ENCODE results near the gene MVK.

MVK gene

DNA sequence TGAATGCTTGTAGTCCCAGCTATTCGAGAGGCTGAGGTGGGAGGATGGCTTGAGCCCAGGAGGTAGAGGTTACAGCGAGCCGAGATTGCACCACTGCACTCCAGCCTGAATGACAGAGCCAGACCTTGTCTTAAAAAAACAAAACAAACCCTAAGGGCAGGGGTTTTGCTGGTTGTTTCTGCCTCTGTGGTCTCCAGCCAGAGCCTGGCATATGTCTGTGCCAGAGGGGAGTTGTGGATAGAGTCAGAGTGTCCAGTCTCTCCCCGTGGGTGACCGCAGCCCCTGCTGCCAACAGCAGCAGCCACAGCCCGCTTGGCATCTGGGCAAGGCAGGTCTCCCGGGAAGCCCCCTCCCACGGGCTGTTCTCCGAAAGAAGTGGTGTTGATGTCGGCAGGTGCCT is 37.6 kb downstream of the MVK start:
- DNase-seq = no peak

DNA sequence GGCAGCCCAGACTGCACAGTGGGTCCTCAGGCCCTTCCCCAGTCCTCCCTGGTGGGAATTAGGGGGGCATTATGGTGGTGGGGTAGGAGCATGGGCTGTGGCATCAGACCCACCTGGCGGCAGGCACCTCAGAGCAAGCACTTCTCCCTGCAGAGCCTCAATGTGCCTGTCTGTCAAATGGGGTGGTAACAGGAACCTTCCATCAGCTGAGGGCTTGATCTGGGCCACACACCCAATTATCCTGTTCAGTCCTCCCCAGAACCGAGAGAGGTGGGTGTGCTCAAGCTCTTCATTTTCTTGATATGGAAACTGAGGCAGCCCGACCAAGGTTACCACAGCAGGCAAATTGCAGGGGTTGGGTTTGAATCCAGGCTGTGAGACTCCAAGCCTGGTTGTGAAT is 38.4 kb downstream of the MVK start:
- DNase-seq = no peak

DNA sequence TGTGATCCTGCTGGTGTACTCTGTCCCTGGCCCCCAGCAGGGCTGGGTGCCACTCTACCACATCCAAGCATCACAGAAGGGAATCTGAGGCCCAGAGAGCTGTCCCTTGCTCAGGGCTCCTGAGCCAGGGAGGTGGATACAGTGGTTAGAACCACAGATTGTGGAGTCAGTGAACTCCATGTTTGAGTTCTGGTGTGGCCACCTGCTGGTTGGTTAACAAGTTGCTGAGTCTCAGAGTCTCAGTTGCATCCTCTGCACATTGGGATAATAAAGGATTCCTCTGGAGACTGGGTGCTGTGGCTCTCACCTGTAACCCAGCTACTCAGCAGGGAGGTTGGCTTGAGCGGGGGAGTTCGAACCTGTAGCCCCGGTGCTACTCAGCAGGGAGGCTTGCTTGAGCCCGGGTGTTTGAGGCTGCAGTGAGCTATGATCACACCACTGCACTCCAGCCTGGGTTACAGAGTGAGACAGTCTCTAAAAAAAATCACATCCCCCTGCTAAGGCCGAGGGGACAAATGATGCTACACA is 39.4 kb downstream of the MVK start:
- no peak for DNase-seq

DNA sequence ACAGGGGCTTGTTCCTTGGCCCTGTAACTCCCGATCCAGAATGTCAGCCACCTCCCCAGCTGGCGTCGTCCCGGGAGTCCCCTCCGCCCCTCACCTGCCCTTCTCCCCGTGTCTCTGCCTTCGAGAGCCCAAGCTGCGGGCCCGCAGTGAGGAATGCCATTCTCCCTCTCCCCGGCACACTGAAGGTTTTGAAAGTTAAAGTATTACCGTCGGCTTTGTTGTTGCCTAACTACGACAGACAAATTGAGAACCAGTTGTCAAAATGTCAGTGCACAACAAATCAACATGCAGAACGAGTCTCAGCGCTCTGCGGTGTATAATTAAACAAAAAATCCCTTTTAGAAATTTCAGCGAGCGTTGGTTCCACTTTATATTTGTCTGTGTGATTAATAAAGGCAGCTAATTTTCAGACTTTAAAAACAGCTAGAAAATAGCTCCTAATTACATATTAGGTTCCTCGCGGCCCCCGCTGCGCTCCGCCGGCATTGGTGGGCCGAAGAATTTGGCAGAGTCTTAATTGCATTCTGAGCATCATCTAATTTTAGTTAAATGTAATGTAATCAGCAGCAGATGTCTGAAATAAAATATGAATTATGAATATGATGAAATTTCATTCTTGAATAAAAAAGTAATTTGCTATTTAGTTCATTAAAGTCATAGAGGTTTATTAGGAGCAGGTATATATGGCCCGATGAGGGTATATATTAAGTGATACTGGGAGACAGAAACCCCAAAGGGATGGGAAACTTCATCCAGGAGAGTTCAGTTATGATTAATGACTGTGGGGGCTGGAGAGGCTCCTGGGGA is 40.3 kb downstream of the MVK start:
- DNase-seq = no peak

DNA sequence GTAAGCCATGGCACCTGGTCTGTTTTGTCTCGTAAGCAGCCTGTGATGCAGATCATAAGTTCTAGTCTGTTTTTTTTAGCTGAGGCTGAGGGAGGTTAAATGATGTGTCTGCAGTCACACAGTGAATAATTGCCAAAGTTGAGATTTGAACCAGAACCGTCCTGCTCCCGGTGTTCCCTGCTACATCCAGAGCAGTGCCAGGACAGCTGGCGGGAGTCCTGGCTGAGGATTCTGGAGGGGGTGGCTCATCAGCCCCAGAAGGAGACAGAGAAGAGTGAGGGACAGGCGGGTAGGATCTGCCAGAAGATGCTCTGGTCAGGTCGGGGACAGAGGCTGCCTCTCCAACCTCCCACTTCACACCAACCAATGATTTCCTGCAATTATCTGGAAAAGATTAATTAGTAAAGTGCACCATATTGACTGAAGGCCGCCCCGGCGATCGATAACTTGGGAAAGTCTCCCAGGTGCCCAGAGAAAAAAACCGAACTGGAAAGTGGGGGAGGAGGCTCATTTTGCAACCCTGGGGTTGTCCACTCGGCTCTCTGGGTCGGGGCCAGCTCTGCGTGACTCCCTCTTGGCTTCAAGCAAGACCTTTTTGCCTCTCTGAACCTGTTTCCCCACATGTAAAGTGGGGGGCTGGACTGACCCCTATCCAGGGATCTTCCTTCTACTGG is 42.1 kb downstream of the MVK start:
- no peak for DNase-seq

DNA sequence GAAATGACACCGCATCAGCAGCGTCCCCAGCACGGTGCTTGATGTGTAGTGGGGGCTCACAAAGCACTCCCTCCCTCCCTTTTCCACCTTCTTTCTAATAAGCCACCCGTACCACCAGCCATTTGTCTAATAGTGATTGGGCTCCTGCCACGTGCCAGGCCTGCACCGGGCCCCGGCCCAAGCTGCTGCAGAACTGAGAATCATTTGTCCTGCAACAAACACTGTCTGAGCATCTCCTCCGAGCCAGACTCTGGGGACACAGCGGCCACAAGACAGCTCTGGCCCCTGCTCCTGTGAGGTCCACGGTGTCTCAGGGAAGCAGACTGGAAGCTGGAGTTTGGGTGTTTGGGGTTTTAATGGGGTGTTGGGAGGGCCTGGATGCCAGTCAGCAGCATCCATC is 43.9 kb downstream of the MVK start:
- no peak for DNase-seq

DNA sequence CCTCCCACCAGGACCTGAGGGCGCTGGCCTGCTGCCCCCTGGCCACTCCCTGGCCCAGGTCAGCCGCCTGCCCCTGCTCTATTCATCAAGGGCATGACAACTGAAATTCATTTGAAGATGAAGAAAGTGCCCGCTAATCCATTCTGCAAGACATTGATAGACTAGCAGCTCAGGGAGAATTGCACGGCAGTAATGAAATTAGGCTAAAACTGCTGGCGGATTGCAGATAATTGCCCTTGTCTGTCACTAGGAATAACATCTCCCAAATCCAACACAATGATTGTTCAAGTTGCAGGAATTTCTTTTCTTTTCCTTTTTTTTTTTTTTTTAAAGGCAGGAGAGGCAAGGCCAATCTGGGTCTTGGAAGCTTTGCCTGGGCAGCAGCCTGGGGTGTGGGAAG is 44.5 kb downstream of the MVK start:
- DNase-seq = no peak

DNA sequence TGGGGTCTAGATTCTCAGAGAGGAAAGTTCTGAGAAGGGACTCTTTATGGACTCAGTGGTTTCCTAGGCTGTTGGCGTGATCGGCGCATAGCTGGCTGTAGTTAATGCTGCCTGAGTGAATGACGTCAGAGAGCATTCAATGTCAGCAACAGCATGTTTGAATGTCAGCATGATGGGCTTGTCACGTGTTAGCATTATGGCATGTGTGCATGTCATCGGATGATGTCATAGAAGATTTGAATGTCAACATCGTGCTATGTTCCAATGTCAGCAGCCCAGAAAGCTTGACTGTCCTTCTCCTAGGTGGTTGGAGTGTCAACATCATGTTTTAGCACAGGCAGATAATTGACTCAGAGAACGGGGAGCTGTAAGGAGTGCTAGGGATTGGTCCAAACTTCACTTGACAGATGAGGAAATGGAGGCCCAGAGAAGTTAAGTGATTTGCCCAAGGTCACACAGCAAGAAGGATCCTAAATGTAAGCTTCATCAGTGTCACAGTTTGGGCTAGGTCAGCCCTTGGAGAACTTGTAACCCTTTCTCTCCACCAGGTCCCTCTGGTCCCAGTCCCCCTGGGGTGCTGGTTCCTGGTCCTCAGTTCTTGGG is 45.5 kb downstream of the MVK start:
- DNase-seq = no peak

DNA sequence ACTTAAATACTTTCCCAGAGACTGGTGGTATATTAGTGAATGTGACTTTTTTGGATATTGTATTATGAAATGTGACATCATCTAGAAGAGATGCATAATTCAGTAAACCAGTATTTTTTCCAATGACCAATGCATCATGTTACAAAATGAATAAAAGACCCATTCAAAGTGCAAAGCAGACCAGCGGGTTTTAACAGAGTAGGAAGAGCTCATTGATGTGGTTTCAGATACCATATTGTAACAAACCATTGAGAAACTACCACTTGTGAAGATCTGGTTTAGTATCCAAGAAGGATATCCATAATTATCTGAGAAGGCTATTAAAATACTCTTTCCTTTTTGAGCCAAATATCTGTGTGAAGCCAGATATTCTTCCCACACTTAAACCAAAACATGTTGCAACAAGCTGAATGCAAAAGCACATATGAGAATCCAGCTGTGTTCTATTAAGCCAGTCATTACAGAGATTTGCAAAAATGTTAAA is 47.7 kb downstream of the MVK start:
- DNase-seq = no peak

DNA sequence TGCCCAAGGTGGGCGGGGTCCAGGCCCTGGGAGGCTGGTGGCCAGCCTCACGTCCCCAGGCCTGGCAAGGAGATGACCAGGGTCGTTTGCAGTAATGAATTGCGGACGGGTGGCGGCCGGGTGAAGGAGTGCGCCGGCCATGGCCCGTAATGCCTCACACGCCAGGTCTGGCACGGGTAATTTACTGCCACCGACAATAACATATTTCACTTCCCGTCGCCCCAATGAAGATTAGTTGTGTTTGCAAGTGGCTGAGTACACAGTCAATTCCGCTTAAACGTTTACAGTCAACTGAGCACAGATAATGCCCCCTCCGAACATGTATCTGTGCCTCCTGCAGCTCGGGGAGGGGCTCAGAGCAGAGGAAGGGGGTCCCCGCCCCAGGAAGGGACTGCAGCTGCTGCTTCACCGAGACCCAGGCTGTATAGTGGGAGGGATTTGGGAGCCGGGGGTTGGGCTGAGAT is 48.3 kb downstream of the MVK start:
- DNase-seq = no peak

DNA sequence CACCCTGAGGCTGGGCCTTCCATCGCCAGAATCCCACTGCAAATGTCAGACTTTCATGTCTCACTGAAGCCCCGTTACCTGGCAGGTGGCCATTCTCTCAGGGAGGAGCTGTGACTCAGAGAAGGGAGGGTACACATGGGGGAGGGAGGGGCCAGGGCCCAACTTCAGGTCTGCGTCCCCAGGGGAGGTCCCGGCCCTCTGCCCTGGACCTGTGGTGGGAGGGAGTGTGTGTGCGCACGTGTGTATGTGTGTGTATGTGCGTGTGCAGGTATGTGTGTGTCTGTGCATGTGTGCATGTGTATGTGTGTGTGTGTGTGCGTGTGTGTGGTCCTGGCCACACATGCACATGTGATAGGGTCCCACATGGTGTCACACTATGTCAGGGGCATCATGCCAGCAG is 50.9 kb downstream of the MVK start:
- DNase-seq = no peak

DNA sequence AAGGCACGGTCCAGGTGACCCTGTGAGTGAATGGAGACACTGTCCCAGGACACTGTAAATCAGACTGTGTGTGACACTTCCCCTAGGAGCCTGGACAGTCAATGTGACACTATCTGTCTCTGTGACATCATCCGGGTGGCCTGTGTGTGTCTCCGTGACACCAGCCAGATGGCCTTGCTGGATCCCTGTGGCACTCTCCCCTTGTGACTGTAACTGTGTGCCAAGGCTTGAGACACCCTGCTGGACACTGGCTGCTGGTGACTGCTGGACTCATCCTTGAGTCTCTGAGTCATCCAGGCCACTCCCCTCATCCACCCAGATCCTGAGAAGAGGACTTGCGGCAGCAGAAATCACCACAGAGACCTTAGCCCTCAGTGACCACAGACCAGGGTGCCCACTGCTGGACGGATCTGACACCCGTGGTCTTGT is 51.6 kb downstream of the MVK start:
- no peak for DNase-seq

DNA sequence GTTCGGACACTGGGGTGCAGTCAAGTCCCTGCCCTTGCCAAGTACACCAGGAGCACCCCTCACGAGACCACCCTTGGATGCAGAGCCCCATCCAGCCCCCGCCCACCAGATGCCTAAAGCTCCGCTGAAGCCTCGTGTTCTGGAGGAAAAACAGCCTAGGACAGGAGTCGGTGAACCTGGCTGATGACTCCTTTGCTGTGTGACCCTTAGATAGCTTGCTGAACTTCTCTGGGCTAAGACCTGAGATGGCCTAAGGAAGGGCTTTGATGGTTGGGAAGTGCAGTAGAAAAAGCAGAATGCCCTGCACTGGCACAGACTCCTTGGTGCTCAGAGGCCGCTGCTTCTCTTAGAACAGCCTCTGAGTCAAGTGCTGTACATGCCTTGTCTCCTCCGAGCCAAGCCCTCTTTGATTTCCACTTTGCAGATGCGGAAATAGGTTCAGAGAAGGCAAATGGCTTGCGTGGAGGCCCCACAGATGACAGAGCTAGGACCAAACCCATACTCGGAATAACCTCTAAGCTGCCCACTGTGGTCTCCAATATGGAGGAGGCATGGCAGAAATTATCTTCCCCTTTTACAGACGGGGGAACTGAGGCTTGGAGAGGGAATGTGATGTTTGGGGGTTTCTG is 52.3 kb downstream of the MVK start:
- DNase-seq = no peak

DNA sequence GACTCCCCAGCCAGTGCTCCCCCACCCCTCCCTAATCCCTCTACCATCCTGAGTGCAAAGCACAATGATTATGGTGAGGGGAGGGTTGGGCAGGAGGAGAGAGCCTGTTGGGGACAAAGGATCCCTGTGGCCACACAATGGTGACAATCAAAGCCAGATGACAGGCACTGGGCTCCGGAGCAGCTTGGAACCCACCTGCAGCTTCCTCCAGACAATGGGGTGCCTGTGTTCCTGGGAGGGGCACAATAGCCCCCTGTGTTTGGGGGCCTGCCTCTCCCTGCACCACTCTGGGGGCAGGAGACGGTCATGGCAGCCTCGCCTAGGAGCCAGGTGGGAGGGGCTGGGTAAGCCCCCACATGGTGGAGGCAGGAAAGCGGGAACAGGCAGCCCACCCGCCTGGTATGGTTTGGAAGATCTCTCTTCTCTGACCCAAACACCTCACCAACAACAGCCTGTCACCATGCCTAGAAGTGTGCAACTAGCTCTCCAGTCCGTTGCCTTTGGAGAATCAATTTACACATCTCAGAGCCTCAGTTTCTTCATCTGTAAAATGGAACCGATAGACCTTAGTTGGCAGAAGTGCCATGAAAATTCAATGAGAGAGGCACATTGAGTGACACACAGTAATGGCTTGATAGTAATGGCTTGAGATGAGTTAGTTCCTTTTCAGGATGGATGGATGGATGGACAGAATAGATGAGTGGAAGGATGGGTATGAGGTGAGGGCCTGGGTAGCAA is 53.0 kb downstream of the MVK start:
- no peak for DNase-seq

DNA sequence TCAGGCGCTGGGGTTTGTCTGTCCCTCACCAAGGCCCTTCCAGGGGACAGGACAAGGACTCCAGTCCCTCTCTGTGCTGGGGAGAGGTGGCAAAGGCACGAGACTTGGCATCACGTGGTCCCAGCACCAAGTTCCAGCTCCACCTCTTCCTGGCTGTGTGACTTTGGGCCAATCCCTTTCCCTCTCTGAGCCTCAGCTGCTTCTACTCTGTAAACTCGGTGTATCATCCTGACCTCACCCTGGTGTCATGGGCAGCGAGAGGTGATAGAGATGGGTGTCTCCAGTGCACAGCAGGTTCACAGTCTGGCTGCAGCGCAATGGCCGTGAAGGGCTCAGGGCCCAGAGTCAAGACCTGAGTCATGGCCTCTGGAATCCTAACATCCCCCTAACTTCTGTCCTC is 54.0 kb downstream of the MVK start:
- no peak for DNase-seq

DNA sequence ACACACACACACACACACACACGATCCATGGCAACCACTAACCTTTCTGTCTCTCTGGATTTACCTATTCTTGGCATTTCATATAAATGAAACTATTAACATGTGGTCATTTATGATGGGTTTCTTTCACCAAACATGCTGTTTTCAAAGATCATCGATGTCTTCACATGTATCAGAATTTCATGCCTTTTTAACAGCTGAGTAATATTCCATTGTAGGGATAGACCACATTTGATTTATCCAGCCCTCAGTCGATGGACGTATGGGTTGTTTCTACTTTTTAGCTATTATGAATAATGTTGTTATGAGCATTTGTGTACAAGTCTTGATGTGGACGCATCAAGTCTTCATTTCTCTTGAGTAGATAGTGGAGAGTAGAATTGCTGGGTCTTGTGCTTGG is 56.5 kb downstream of the MVK start:
- DNase-seq = no peak

DNA sequence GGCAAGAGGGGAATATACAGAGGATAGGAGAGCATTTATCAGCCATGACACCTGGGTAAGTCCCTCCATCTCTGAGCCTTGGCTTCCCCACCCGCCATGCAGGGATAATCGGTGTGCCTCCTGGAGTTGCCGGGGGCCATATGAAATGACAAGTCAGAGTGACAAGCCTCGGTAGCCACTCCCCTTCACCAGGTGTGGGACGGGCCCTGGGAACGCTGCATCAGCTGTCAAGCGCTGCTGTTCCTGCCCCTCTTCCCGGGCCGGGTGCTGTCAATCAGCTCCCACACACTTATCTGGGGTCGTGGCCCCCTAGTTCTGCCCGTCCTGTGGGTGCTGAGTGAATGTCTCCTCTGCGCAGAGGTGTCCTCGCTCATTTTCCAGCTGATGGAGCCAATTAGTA is 57.2 kb downstream of the MVK start:
- no peak for DNase-seq

DNA sequence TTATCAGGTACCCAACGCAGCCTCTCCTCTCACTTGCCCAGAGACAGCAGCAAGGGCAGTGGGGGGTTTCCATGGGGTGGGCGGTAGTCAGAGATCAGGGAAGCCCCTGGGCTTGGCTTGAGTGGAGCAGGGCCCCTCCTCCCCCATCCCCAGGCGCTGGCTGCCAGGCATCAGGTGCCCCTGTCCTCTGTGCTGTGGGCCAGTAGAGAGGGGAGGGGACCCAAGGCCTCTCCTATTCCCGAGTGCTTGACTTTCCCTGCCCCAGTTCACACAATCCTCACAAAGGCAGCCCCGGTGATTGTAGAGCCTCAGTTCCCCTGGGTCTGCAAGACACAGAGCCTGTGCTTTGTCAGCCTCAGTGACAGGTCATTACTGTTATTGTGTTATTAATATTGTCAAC is 57.7 kb downstream of the MVK start:
- DNase-seq = no peak

DNA sequence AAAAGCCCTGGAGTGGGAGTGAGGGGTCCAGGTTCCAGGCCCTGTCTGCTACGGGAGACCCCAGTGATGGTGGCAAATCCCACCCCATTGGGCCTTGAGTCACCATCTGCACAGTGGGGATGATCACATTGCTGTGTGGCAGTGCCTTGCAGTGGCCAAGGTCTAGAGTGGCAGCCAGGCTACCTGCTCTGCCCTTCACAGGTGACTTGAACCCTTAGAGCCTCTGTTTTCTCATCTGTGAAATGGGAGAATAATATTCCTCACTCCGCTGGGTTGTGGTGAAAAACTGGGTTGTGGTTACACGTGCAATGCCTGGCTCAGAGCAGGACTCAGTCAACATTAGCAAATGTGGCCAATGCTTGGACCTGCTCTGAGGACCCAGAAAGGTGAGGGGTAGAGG is 58.2 kb downstream of the MVK start:
- no peak for DNase-seq

DNA sequence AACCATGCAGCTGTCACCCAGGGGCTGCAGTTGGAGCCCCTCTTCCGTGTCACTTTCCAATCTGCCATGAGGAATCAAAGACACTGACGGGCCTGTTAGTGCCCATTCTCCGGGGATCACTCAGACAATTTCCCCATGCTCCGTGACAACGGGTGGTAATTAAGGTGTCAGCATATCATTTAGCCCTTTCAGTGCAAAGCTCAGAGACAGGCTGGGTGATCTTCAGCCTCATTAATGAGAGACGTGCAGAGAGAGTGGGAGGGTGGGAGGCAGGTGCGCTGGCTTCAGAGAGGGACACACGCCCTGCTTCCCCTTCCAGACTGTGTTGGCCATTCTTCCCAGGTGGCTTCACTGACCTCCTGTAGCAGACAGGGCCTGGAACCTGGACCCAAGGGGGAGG is 58.7 kb downstream of the MVK start:
- DNase-seq = no peak

DNA sequence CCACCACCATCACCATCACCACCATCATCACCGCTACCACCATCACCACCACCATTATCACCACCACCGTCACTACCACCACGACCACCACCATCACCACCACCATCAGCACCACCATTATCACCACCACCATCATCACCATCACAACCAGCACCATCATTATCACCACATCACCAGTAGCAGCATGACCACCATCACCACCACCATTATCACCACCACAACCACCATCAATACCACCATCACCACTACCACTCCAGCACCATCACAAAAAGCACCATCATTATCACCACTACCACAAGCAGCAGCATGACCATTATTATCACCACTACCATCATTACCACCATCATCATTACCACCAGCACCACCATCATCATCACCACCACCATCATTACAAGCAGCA is 62.1 kb downstream of the MVK start:
- no peak for DNase-seq

DNA sequence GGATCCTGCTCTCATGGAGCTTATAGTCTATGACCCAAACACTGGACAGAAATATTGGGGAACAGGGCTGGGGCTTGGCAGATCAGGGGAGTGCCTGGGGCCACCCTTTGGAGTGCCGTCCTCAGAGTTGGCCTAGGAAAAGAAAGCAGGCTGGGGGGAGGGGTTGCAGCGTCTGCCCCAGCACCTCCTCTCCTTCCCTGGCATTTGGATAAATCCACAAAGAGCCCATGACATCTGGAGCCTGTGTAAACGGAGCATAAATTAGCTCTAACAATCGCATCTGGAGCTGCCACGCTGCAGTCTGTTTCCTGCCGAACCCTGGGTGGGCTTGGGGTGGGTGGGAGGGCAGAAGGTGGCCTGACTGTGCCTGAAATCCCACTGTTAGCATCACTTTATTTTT is 63.8 kb downstream of the MVK start:
- peak; percentile 75 for DNase-seq

DNA sequence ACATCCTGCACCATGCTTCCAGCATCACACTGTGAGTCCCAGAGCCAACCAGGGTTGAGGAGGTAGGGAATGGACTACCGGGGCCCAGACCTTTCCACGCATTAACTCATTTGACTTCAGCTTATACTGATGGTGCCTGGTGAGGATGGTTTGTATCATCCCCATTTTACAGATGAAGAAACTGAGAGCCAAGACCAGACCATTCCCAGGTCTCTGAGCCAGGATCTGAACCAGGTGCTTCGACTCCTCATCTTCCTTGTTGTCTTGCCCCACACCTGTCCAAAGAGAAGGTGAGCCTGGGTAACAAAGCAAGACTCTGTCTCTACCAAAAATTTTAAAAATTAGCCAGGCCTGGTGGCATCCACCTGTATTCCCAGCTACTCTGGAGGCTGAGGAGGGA is 64.4 kb downstream of the MVK start:
- DNase-seq = no peak

Measured in NCI-H1694 (cell line).